Measurements from ENCODE around the gene SMAP1. TPM values are rescaled to one million over a fixed set of nuclear protein-coding genes. Genes with fewer than 3 reads are reported as not detected.

Gene SMAP1
- total RNA-seq, 2 donors from 2014 or later: 47.4 to 48.4 TPM

DNA sequence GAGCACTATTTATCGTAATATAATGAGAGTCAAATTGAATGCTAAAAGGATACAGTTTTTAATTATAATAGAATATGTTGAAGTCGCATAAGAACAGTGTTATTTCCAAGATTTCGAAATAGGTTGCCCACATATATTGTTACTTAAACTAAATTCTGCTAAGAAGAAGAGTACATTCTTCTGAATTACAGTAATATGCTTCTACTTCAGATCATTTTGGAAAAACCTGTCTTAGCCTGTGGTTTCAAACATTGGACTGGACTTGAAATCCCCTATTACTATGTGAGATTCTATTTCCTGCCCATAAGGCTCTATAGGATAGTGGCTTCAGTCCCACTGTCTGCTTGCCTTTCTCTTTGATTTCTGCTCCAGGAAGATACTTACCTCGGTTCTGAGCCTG is 152.0 kb downstream of the SMAP1 start:
- ATAC-seq (no peak), DNase-seq (no peak)
- intact Hi-C loops (cut with DNase I, micrococcal nuclease): no loop called here

DNA sequence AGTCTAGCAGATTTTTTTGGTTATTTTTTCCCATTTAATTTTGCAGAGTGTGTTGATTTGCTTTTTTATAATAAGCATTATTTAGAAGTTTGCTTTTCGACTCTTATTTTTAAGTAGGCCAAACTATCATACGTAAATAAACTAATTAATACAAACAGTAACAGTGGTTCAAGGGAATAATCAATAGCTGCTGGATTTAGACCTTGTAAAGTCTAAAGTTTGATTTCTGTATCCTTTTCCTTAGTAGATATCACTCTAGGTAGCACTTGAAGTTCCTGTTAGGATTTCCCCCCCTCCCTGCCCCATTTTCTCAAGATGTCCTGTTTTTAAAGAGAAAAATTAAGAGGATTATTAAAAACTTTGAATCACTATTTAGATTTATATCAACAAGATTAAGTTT is 153.1 kb downstream of the SMAP1 start:
- DNase-seq (no peak), ATAC-seq (no peak)
- intact Hi-C loops (cut with DNase I, micrococcal nuclease): no loop called here

DNA sequence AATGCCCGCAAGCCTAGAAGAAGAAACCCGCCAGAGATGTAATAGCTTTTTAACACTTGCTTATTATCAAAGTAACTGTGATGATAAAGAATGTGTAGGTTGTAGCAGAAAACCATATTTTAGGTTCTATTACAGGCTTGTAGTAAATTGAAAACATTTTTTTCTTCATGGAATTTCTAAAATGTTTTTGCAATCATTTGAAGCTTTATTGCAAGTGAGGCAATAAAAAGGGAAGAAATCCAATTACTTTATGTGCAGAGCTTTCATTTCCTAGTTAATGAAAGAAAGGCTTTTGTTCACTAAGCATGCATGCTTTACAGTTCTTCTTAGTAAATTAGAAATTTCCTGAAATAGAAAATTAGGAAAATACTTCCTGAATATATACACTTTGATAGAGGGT is 154.1 kb downstream of the SMAP1 start:
- intact Hi-C loops (cut with DNase I, micrococcal nuclease): no loop called here
- DNase-seq (no peak), ATAC-seq (no peak)

DNA sequence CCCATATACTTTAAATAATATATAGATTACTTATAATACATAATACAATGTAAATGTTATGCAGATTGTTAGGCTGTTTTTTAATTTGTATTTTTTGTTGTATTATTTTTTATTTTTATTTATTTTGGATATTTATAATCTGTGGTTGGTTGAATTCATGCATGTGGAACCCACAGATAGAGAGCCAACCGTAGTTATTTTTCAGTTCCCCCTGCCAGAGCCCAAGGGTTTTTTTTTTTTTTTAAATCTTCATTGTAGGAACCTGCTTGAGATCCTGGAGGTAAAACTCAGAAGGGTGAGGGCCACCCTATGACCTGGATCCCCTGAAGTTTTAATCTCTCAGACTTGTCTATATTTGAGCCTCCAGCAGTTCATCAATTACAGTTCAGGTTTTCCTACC is 156.0 kb downstream of the SMAP1 start:
- intact Hi-C loops (cut with DNase I, micrococcal nuclease): no loop called here
- DNase-seq (no peak), ATAC-seq (no peak)

DNA sequence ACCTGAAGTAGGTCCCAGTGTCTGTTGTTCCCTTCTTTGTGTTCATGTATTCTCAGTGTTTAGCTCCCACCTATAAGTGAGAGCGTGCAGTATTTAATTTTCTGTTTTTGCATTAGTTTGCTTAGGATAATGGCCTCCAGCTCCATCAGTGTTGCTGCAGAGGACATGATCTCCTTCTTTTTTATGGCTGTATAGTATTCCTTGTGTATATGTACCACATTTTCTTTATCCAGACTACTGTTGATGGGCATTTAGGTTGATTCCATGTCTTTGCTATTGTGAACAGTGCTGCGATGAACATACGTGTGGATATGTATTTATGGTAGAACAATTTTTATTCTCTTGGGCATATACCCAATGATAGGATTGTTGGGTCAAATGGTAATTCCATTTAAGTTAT is 163.7 kb downstream of the SMAP1 start:
- ATAC-seq: no peak
- intact Hi-C loops (cut with DNase I, micrococcal nuclease): no loop called here
- DNase-seq: no peak

DNA sequence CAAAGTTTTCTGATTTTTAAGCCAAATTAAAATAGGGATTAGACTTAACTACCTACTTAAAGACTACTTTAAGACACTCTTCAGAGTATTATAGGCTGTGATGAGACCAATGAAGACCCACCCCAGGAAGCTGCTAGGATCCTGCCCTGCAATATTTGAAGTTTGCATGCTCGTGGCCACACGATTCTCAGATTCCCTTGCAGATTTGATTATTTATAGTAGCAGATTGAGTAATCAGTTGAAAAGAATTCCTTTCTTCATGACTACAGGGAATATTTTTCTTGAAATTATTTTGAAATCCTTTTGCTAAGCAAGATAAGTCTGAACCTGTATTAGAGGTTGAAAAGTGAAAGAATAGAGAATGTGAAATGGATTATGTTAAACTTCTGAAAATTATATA is 166.8 kb downstream of the SMAP1 start:
- intact Hi-C loops (cut with DNase I, micrococcal nuclease): no loop called here
- ATAC-seq (no peak), DNase-seq (no peak)

DNA sequence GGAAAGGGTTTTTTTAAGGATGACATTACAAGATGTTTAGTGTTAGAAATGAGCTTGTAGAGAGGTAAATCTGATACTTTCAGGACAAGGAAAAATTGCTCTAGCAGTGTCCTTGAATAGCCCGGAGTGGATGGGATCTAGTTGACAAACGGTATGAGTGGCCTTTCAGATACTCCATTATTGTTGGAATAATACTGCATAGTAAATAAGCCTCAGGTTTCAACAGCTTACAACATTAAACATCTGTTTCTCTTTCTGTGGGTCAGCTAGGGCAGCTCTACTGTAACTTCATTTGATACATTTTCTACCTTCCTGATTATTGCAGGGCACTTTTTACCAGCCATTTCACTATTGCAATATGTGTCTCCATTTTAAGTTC is 171.2 kb downstream of the SMAP1 start:
- no peak for ATAC-seq
- intact Hi-C loops (cut with DNase I, micrococcal nuclease): no loop called here

DNA sequence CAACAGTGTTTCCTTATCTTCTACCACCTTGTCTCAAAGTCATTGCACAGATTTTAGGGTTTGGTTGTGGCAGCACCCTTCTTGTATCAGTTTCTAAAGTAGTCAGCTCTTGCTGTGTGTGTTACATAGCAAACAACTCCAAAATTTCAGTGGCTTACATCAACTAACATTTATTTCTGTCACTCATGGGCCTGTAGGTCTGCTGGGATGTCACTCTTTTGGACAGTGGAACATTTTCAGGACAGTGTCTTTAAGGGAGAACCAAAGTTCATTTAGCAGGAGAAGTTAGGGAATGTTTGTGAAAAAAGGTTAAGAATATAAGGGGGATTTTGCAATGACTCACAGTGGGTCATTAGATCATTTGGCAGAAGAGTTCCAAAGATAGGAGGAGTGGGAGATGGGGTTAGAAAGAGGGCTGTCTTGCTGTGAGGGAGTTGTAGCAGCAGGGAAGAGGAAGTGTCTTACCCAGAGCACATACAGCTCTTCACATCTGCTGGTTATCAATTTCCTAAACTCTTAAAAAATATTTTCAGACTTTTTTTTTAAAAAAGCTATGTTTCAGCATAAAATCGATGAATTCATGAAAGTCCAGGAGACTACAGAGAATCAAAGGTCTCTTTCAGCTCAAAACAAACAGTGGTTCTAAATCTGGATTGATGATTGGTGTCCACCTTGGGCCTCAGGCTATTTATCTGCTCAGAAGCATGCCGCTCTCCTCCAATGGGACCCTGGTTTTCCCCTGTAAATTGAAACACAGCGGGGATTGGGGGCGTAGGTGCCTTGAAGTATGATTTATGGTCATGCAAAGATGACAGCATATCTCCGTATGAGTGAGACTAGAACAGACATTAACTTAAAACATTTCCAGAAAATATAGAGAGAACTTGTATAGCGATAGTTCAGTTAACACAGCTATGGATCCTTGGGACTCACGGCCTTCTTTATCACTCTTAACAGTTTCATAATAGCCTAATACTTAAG is 171.9 kb downstream of the SMAP1 start:
- intact Hi-C loops (cut with DNase I, micrococcal nuclease): no loop called here
- ATAC-seq (no peak), DNase-seq (no peak)

More for the DNA sequence above, 171.2 kb downstream of the SMAP1 start:
- DNase-seq: no peak

DNA sequence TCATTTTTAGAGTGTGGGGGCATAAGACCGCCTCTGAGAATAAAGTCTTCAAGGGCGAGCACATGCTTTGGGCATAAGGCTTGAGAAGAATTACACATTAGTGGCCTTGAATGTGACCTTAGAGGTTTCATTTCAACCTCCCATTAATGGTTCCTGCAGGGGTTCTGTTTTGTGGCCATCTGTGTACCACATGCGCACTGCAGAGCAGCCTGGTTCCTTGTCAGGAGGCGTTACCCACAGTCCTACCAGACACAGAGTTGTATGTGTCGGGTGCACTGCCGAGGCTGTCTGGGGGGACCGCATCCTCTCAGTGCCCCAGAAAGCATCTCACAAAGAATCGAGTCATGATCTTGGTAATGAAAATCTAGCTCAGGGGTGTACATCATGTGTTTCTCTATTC is 173.4 kb downstream of the SMAP1 start:
- ATAC-seq (no peak), DNase-seq (no peak)
- intact Hi-C loops (cut with DNase I, micrococcal nuclease): no loop called here

DNA sequence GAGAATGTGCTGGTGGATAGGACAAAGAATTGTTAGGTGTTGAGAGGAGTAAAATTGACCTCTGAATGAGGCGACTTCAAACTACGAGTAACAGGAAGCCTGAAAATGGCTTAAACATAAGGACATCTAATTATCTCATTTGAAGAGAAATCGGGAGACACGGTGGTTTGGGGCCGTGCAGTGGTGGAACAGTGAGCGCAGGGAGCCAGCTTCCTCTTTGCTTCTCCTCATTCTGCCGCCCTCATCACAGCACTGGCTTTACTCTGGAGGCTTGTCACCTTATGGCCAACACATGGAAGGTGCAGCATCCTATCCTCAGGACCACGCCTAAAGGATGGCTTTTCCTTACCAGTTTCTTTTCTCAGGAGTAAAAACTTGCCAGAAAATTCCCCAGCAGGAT is 174.9 kb downstream of the SMAP1 start:
- DNase-seq (no peak), ATAC-seq (no peak)
- intact Hi-C loops (cut with DNase I, micrococcal nuclease): no loop called here

DNA sequence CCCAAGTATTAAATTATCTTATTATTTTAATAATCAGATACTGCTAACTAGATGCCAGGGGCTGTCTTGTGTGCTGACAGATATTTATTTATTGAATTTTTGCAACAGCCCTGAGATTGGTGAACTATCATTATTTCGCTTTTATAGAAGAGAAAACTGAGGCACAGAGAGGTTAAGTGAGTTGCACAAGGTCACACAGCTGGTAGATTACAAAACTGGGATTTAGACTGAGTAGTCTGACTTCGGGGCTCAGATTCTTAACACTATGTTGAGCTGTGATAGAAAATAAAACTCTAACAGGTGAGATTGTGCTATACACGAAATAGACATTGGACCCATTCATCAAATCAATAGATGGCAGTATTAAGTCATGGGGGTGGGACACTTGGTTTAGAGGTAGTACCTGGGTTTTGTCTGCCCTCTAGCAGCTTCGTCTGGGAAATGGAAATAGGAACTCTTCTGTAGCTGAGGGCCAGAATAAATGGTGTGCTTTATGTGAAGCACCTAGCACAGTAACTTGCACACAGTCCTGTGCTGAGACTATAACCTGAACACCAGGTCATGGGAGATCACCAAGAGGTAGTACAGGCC is 175.7 kb downstream of the SMAP1 start:
- ATAC-seq: no peak
- DNase-seq: no peak
- intact Hi-C loops (cut with DNase I, micrococcal nuclease): no loop called here

DNA sequence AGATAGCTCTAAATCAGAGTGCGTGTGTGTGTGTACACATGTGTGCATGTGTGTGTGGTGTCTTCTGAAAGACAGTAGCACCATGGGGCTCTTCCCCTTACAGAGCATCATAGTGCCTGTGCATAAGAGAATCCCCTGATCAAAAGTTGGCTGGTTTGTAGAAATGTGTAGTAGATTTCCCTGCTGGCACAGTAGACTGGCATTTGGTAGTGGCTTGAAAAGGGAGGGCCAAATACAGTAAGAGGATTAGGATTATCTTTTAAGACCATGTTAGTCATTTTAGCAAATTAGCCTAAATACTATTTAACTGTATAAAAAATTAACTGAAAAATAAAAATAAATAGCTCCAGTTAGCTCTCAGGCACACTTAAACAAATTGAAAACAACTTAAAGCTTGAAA is 176.6 kb downstream of the SMAP1 start:
- ATAC-seq (no peak), DNase-seq (no peak)
- intact Hi-C loops (cut with DNase I, micrococcal nuclease): no loop called here

DNA sequence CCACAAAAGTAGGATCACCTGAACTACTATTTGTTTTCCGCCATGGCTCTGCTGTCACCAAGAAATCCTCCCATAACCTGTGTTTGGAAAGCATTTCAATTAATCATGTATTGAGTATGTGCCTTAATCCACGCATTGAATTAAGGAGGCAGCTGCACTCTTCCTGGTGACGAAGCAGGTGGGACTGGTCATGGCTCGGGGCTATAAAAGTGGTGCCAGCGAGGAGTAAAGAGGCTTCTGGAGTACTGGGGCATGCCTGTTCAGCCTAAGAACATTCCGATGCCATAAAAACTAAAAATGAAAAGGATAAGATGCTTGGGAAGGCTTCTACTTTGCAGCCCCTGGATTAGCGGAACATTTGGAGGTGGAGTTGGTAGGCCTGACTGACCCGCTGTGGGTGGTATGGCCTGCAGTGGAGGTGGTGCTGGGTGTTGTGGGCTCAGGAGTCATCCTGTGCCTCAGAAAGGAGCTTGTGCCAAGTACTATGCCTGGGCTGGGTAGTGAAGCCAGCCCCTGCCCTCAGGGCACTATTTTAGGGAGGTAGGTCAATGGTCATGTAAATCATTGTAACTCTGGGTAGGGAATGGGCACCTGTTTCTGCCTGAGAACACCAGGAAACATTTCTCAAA is 178.6 kb downstream of the SMAP1 start:
- DNase-seq (no peak), ATAC-seq (no peak)
- intact Hi-C loops (cut with DNase I, micrococcal nuclease): no loop called here

DNA sequence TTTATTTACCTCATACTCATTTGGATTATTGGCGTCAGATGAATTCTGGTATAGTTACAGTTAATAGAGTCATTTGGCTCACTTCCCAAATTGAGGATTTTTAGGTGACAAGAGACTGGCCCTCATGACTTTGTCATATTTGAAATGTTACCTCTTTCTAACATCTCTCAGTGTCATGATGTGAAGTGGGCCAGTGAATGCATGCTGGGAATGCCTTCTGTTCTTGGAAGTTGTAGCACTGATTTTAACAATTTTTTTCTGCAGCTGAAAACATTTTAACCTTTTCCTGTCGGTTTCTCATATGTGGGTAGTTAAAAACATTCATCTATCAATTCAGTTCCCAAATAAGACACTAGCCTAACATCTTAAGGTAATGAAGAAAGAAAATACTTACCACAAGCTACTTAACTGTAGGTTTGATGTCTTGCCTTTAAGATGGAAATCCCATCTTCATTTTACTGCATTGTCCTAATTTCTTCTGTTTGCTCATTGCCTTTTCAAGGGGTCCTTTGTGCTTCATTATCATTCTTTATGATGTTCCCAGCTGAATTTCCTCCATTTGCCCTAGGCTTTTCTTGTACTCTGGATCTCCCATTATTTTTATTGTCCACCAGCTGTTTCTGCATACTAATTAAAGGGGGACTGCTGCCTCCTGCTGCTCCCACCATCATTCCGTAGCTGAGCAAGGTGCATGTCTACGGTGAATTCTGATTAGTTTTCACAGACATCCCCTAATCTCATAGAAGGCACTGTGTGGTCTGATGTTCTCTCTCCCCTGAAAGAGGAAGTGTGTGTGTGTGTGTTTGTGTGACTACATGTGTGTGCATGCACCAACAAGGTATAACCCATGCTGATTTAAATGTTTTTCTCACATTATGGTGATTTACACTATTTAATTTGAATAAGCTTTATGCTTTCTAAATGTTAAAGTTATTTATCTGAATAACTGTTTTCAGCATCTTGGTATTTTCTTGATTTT is 179.7 kb downstream of the SMAP1 start:
- intact Hi-C loops (cut with DNase I, micrococcal nuclease): no loop called here
- ATAC-seq: no peak
- DNase-seq: no peak

DNA sequence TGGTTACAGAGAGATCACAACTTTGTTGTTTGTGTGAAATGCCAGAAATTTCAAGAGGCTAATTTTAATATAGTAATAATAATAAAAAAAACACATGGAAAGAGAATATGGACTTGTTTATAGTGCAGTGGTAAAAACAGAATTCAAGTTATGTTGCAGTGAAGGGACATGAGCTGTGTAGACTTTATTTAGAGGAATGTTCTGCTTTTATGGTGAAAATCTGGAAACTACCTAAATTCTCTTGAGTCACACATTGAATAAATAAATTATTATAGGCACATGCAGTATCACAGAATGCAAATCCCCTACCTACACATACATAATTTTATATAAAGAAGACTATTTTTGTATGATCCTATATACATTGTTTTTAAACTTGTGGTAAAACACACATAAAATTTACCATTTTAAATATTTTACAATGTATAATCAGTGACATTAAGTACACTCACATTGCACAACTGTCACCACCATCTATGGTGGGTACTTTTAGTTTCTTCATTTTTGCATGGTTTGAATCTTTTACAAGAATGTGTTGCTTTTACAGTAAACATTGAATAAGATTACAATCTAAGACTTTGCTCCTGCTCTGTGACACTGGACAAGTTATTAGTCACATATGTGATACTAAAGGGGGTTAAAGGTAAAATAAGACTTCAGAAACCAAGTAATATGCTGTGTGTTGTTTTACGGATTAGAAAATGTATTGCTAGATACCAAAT is 181.8 kb downstream of the SMAP1 start:
- no peak for ATAC-seq
- intact Hi-C loops (cut with DNase I, micrococcal nuclease): no loop called here

DNA sequence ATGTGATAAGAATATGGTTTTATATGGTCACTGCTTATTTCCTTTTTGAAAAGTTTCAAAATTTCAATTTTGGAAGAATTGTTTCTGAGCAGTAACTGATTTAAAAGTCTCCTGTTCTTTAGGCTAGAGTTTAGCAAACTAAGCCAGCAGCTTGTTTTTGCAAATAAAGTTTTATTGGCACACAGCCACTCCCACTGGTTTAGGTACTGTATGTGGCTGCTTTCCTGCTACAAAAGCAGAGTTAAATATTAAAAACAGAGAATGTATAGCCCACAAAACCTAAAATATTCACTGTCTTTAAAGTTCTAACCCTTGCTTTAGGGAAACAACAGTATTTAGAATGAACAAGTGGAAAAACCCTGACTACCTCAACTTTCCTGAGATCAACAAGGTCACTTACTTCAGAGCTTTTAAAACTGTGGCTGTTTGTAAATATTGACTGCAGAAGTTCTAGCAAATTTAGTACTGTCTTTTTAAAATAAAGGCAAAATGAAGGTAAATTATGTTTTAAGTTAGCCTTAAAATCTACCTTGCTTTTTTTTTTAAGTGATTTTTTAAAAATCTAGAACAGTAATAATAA is 185.1 kb downstream of the SMAP1 start:
- intact Hi-C loops (cut with DNase I, micrococcal nuclease): no loop called here
- DNase-seq: no peak
- ATAC-seq: no peak

More for the DNA sequence above, 181.8 kb downstream of the SMAP1 start:
- DNase-seq: no peak

DNA sequence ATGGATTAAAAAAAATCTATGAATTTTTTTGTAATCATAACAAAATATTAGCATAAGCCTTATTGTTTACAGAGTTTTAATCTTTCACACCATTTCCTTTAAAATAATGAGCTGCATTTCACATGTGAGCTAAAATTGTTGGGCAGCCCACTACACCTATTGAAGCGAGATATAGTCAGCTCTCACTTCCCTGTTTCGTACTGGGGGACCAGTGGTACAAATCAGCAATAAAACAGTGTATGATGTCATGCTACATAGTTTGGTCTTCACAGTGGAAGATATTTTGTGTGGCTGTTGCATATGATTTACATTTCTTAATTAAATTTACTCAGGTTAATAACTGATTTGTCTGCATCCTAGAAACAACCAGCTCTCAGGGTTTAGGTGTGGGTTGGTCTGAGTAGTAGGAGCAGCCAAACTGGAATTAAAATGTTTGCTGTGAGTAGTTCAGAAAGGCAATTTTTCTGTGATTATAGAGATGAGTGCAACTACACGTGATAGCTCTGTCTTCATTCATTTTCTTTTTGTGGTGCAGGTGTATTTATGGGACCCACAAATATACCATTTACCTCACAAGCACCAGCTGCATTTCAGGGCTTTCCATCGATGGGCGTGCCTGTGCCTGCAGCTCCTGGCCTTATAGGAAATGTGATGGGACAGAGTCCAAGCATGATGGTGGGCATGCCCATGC is 189.8 kb downstream of the SMAP1 start:
- ATAC-seq: no peak
- intact Hi-C loops (cut with DNase I, micrococcal nuclease): no loop called here
- no peak for DNase-seq
